T-helper 1 cell treated with Interleukin-12 subunit alpha and Interleukin-12 subunit beta and Interleukin-4 antibody, amounts not matched to agents 30 μg/mL and 1 μg/mL, for 36 hours (primary cell): ENCODE results near the gene CACNA1G.
A peak's percentile ranks its signal among the peaks of the same experiment; 100 is the strongest.

Experiments
- H3K27ac Mint-ChIP-seq: one replicate; pipeline ENCODE4 v1.8.0; 2021; ENCODE audit warnings: mild to moderate bottlenecking, mixed read lengths
- H3K27me3 Mint-ChIP-seq: one replicate; pipeline ENCODE4 v1.8.0; 2021; ENCODE audit warnings: low read depth, mixed read lengths
- H3K36me3 Mint-ChIP-seq: one replicate; pipeline ENCODE4 v1.8.0; 2021; ENCODE audit warnings: low read depth, mixed read lengths
- H3K4me1 Mint-ChIP-seq: one replicate; pipeline ENCODE4 v1.8.0; 2021; ENCODE audit warnings: low read depth, mixed read lengths
- H3K4me3 Mint-ChIP-seq: one replicate; pipeline ENCODE4 v1.8.0; 2021; ENCODE audit warnings: mild to moderate bottlenecking, moderate library complexity, mixed read lengths
- H3K9me3 Mint-ChIP-seq: one replicate; pipeline ENCODE4 v1.8.0; 2021; ENCODE audit warnings: mixed read lengths

CACNA1G gene

GRCh38 chr17:50549256-50549941 lies 11.1 kb upstream of the CACNA1G start:
- no peak overlapping the region for H3K4me3 Mint-ChIP-seq
- no peak overlapping the region for H3K27ac Mint-ChIP-seq
- H3K9me3 Mint-ChIP-seq: no peaks in the 10 kb centered on the region
- peaks cover 6% of the 10 kb centered on the region for H3K4me1 Mint-ChIP-seq
- H3K27me3 Mint-ChIP-seq: peaks cover 16% of the 10 kb centered on the region
- no peaks in the 10 kb centered on the region for H3K36me3 Mint-ChIP-seq

GRCh38 chr17:50549969-50550368 lies 10.5 kb upstream of the CACNA1G start:
- H3K36me3 Mint-ChIP-seq: no peaks in the 10 kb centered on the region
- no peaks in the 10 kb centered on the region for H3K9me3 Mint-ChIP-seq
- peaks cover 6% of the 10 kb centered on the region for H3K4me1 Mint-ChIP-seq
- H3K27me3 Mint-ChIP-seq: peaks cover 11% of the 10 kb centered on the region
- H3K27ac Mint-ChIP-seq: no peak overlapping the region
- no peak overlapping the region for H3K4me3 Mint-ChIP-seq

- Mint-ChIP-seq H3K27me3 (peaks cover 4% of the 10 kb centered on the region), H3K36me3 (no peaks in the 10 kb centered on the region), H3K9me3 (no peaks in the 10 kb centered on the region), H3K27ac (no peak overlapping the region), H3K4me3 (no peak overlapping the region), H3K4me1 (peaks cover 6% of the 10 kb centered on the region)
Observed at GRCh38 chr17:50550661-50551432, 9.7 kb upstream of the CACNA1G start.

GRCh38 chr17:50551433-50551815 lies 9.1 kb upstream of the CACNA1G start:
- no peak overlapping the region for H3K27ac Mint-ChIP-seq

GRCh38 chr17:50551884-50552283 lies 8.6 kb upstream of the CACNA1G start:
- H3K36me3 Mint-ChIP-seq: no peaks in the 10 kb centered on the region
- H3K9me3 Mint-ChIP-seq: no peaks in the 10 kb centered on the region
- no peaks in the 10 kb centered on the region for H3K27me3 Mint-ChIP-seq
- no peak overlapping the region for H3K27ac Mint-ChIP-seq
- H3K4me3 Mint-ChIP-seq: no peak overlapping the region
- H3K4me1 Mint-ChIP-seq: peaks cover under 1% of the 10 kb centered on the region

More at GRCh38 chr17:50551433-50551815, 9.1 kb upstream of the CACNA1G start:
- H3K36me3 Mint-ChIP-seq: no peaks in the 10 kb centered on the region
- peaks cover under 1% of the 10 kb centered on the region for H3K27me3 Mint-ChIP-seq
- H3K9me3 Mint-ChIP-seq: no peaks in the 10 kb centered on the region
- peaks cover 4% of the 10 kb centered on the region for H3K4me1 Mint-ChIP-seq
- no peak overlapping the region for H3K4me3 Mint-ChIP-seq

- no peaks in the 10 kb centered on the region for H3K36me3 Mint-ChIP-seq
- H3K9me3 Mint-ChIP-seq: no peaks in the 10 kb centered on the region
- H3K27ac Mint-ChIP-seq: no peak overlapping the region
- H3K4me1 Mint-ChIP-seq: peaks cover 4% of the 10 kb centered on the region
- H3K27me3 Mint-ChIP-seq: peaks cover 23% of the 10 kb centered on the region
- H3K4me3 Mint-ChIP-seq: no peak overlapping the region
Observed at GRCh38 chr17:50554201-50554600, 6.3 kb upstream of the CACNA1G start.

- peaks cover 34% of the 10 kb centered on the region for H3K27me3 Mint-ChIP-seq
- no peak overlapping the region for H3K4me3 Mint-ChIP-seq
- peaks cover 11% of the 10 kb centered on the region for H3K4me1 Mint-ChIP-seq
- no peaks in the 10 kb centered on the region for H3K9me3 Mint-ChIP-seq
- H3K36me3 Mint-ChIP-seq: no peaks in the 10 kb centered on the region
- no peak overlapping the region for H3K27ac Mint-ChIP-seq
Observed at GRCh38 chr17:50556803-50557202, 3.7 kb upstream of the CACNA1G start.

GRCh38 chr17:50557630-50558029 lies 2.9 kb upstream of the CACNA1G start:
- Mint-ChIP-seq H3K9me3 (no peaks in the 10 kb centered on the region), H3K4me1 (peaks cover 16% of the 10 kb centered on the region), H3K27ac (no peak overlapping the region), H3K36me3 (no peaks in the 10 kb centered on the region), H3K4me3 (no peak overlapping the region), H3K27me3 (peaks cover 41% of the 10 kb centered on the region)

GRCh38 chr17:50558091-50558490 lies 2.4 kb upstream of the CACNA1G start:
- Mint-ChIP-seq H3K27ac (no peak overlapping the region), H3K27me3 (peaks cover 46% of the 10 kb centered on the region), H3K9me3 (no peaks in the 10 kb centered on the region), H3K4me1 (peaks cover 16% of the 10 kb centered on the region), H3K36me3 (no peaks in the 10 kb centered on the region), H3K4me3 (no peak overlapping the region)

GRCh38 chr17:50558581-50558940 lies 2.0 kb upstream of the CACNA1G start:
- H3K27me3 Mint-ChIP-seq: peaks cover 50% of the 10 kb centered on the region
- no peak overlapping the region for H3K27ac Mint-ChIP-seq
- no peaks in the 10 kb centered on the region for H3K36me3 Mint-ChIP-seq
- H3K9me3 Mint-ChIP-seq: no peaks in the 10 kb centered on the region
- no peak overlapping the region for H3K4me3 Mint-ChIP-seq
- peaks cover 16% of the 10 kb centered on the region for H3K4me1 Mint-ChIP-seq

- Mint-ChIP-seq H3K36me3 (no peaks in the 10 kb centered on the region), H3K9me3 (no peaks in the 10 kb centered on the region), H3K4me1 (peaks cover 16% of the 10 kb centered on the region), H3K4me3 (peak overlapping the region; percentile 67), H3K27ac (no peak overlapping the region), H3K27me3 (peaks cover 56% of the 10 kb centered on the region)
Observed at GRCh38 chr17:50558941-50559614, 1.4 kb upstream of the CACNA1G start.

- Mint-ChIP-seq H3K4me3 (peak overlapping the region; percentile 73), H3K4me1 (peaks cover 16% of the 10 kb centered on the region), H3K27ac (no peak overlapping the region), H3K27me3 (peaks cover 62% of the 10 kb centered on the region), H3K9me3 (no peaks in the 10 kb centered on the region), H3K36me3 (no peaks in the 10 kb centered on the region)
Observed at GRCh38 chr17:50559674-50560184, 786 bp upstream of the CACNA1G start.

GRCh38 chr17:50560931-50561745 lies 623 bp downstream of the CACNA1G start:
- Mint-ChIP-seq H3K27ac (no peak overlapping the region), H3K4me1 (peaks cover 16% of the 10 kb centered on the region), H3K4me3 (no peak overlapping the region), H3K27me3 (peaks cover 76% of the 10 kb centered on the region), H3K9me3 (no peaks in the 10 kb centered on the region), H3K36me3 (no peaks in the 10 kb centered on the region)

GRCh38 chr17:50561746-50562141 lies 1.2 kb downstream of the CACNA1G start:
- H3K4me1 Mint-ChIP-seq: peaks cover 16% of the 10 kb centered on the region
- no peak overlapping the region for H3K4me3 Mint-ChIP-seq
- no peak overlapping the region for H3K27ac Mint-ChIP-seq
- H3K9me3 Mint-ChIP-seq: no peaks in the 10 kb centered on the region
- no peaks in the 10 kb centered on the region for H3K36me3 Mint-ChIP-seq
- peaks cover 82% of the 10 kb centered on the region for H3K27me3 Mint-ChIP-seq
